Nucleus accumbens (tissue), 56 donors: ENCODE data around the gene RGL1.
A peak's percentile ranks its signal among the peaks of the same experiment; 100 is the strongest.

Experiments used
- DNase-seq, 56 donors: peaks; one replicate each; lab custom pipeline; 2025; lab: John Stamatoyannopoulos, UW

Gene RGL1

GRCh38 chr1:183942933-183943693 lies 138.2 kb downstream of the RGL1 start:
- DNase-seq, result peak in 1 of 56 donors; percentile 21

GRCh38 chr1:183945428-183946319 lies 140.8 kb downstream of the RGL1 start:
- no peak for DNase-seq

GRCh38 chr1:183946320-183946613 lies 141.3 kb downstream of the RGL1 start:
- DNase-seq, result no peak

GRCh38 chr1:183947988-183948387 lies 143.1 kb downstream of the RGL1 start:
- no peak for DNase-seq

GRCh38 chr1:183952101-183952500 lies 147.2 kb downstream of the RGL1 start:
- no peak for DNase-seq

- peak in 1 of 56 donors; percentile 16 for DNase-seq
These were observed 148.1 kb downstream of the RGL1 start for GRCh38 chr1:183953031-183953430.

- no peak for DNase-seq
These were observed 149.6 kb downstream of the RGL1 start for GRCh38 chr1:183954496-183954895.

- DNase-seq, result peak in 6 of 56 donors; percentile 15 to 33 (median 20)
These were observed 151.8 kb downstream of the RGL1 start for GRCh38 chr1:183956559-183957188.

- no peak for DNase-seq
These were observed 152.4 kb downstream of the RGL1 start for GRCh38 chr1:183957216-183957830.

GRCh38 chr1:183958958-183959357 lies 154.0 kb downstream of the RGL1 start:
- DNase-seq, result no peak

GRCh38 chr1:183961132-183961531 lies 156.2 kb downstream of the RGL1 start:
- DNase-seq, result no peak

- DNase-seq, result no peak
These were observed 158.0 kb downstream of the RGL1 start for GRCh38 chr1:183962903-183963302.

- no peak for DNase-seq
These were observed 160.8 kb downstream of the RGL1 start for GRCh38 chr1:183965726-183966125.

GRCh38 chr1:183966487-183966886 lies 161.6 kb downstream of the RGL1 start:
- no peak for DNase-seq

- no peak for DNase-seq
These were observed 163.0 kb downstream of the RGL1 start for GRCh38 chr1:183967914-183968313.

GRCh38 chr1:183968386-183968785 lies 163.5 kb downstream of the RGL1 start:
- DNase-seq, result peak in 2 of 56 donors; percentile 24 to 27

GRCh38 chr1:183970516-183971300 lies 165.8 kb downstream of the RGL1 start:
- no peak for DNase-seq

GRCh38 chr1:183975651-183976050 lies 170.7 kb downstream of the RGL1 start:
- DNase-seq, result no peak

GRCh38 chr1:183977717-183978116 lies 172.8 kb downstream of the RGL1 start:
- no peak for DNase-seq
